ENCODE results near the gene ADIPOR2.
"Not testable (repeated sequence)": the region's sequence is repeated elsewhere in the genome, so short reads cannot be mapped to it uniquely, and the experiment has no call there.

The ADIPOR2 gene

DNA sequence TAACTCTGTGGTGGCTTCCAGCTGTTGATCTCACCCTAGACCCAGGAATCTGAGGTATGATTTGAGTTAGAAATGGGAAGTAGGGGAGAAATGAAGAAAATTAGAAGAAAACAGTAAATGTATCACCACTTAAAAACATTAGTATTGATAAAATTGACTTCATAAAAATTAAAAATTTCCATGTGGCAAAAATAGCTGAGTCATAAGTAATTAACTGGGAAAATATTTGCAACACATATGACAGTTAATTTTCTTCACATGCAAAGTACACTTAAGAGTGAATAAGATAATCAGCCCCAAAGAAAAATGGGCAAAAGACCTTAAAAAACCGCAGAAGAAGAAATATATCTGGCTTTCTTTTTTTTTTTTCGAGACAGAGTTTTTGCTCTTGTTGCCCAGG, 25.5 kb upstream of the ADIPOR2 start:
- no peak for DNase-seq (ENCODE audit: low read depth)

DNA sequence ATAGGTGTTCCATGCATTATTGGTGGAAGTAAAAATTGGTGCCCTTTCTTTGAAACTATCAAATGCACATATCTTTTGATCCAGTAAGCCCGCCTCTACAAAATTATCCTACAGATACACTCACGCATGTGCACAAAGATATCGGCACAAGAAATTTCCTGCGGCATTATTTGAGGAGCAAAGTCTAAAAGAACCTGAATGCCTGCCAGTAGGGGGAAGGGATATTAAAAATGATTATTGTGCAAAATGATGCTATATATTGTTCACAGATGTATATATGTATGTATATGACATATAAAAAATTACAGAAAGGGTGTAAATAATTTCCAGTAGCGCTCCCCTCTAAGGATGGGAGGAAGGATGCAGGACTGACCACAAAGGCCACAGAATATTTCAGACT, 24.7 kb upstream of the ADIPOR2 start:
- no peak for DNase-seq (ENCODE audit: low read depth)

DNA sequence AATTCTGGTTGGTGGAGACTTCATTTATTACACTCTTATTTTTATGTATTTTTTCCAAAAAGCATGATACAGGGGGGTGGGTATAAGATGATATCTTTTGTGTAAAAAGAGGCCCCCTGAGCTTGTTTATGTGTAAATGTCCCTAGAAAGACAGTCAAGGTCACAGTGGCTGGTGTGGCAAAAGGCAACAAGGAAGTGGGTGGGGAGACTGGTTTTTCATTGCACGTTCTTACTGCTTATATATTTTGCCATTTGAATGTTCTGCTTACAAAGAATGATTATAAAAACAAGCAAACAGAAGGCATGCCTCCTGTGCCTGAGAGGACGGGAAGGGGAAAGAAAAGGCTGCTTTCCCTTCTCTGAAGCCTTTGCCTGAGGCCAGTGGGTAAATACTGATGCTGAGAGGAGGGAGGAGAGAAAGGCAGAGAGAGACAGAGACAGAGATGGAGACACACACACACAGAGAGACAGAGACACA, 24.1 kb upstream of the ADIPOR2 start:
- DNase-seq (ENCODE audit: low read depth): no peak

DNA sequence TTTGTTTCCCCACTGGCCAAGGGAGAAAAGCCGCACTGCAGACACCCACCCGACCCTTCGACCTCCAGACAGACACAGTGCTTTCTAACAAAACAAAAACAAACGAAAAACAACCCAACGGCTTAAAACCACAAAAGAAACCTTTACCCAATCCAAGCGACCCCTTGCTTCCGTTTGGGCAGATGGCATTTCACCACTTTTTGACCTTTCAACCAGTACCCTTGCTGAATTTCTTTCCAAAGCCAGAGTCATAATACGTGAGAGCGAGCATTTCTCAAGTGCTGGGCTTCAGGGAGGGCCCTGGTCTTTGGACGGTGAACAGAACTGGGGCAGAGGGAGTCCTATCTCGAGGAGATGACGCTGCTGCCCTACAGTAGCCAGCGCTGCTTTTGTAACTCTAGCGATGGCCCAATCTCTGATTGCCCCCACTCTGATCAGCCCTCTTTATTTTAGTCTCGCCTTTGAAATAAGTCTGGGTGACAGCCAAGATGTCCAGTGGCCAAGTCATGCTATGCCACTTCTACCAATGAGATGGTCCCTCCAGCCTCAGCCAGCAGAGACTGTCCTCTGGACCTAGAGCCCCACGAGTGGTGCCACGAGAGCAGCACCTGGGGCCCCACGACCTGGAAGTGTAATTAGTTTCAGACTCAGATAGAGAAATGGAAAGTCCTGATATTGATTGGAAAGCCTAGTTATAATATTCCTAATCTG, 21.9 kb upstream of the ADIPOR2 start:
- DNase-seq (ENCODE audit: low read depth): no peak

DNA sequence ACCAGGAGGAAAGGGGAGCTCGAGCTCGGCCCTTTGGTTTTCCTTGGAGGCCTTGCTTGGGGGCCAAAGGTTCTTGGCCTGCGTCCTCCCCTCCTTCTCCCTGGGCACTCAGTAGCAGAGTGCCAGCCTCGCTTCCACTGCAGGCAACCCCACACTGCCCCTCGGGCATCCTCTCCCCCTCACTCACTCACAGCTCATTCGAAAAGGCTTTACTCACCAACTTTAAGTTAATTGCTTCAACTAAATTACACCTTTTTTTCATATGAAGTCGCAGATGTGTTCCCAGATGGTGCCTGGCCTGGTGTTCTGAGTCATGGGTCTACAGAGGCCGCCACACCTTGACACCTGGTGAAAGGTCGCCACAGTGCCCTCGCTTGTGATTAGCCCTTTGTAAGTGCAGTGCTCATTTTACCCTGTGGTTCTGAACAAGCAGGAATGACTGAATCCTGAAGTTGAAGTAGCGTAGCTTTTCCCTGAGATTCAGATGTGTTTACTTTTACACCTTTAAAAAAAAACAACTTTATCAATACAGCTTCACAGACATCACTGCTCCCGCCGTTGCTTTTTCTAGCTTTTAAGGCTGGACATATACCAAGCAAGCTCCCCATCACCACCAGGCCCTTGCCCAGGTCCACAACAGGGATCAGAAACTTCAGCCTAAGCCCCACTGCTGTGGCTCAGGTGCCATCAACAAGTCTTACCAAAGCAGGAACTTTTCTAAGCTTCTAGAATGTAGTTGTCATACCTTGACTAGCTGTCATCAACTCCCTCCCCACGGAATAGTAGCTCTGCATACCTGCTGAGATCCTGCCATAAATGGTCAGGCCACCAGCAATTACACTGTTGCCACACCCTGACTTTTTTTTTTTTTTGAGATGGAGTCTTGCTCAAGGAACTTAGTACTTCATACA, 20.3 kb upstream of the ADIPOR2 start:
- no peak for DNase-seq (ENCODE audit: low read depth)

DNA sequence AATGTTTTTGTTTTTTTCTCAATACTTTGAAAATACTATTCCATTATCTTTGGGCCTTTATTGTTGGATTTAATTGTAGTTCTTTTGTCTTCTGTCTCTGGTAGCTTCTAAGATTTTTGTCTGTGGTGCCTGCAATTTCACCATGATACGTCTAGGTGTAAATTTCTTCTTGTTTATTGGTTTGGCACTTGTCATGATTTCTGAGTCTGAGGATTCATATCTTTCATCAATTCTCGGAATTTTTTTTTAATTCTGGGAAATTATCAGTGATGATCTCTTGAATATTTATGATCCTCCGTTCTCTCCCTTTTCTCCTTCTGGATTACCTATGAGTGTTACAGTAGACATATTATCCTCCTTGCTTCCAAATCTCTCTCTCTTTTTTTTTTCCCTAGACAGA, 14.8 kb upstream of the ADIPOR2 start:
- DNase-seq (ENCODE audit: low read depth): no peak

DNA sequence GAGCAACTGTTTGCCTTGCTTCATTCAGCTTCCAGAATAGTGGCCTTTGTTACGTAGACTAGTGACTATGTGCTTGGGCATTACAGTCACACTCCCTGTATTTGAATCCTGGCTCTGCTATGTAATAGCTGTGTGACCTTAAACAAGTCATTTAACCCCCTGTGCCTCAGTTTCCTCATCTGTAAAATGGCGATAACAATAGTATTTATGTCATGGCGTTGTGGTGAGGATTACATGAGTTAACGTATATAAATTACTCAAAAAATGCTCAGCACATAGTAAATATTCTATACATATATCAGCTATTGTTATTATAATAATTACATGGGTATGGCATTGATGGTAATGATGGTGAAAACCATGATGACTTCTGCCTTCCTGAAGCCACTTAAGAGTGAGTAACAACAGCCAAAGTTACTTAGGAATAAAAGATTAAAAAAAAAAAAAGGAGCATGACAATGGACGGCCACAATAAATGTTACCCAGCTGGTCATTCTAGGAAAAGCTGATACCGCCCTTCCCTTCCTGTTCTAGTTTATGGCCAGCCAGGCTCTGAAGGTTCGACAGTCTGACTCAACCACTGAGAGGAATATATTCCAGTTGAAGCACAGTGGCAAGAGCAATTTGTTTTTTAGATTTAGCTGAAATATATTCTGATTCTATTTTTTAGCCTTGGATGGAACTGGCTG, 9.9 kb upstream of the ADIPOR2 start:
- peak; percentile 19 for DNase-seq (ENCODE audit: low read depth)

DNA sequence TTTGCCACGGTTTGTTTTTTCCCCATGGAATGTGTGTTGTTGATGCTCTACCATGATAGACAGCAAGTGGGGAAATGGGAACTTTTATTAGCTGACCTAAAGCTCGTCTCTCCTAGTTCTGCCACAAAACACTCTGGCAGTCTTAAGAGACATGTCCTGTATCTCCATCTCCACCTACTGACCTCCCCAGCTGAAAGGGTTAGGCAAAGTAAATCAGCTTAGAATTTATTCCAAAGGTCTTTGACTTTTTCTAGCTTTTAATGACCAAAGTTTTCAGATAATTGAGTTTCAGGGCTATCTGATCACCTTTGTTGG, 9.4 kb upstream of the ADIPOR2 start:
- no peak for DNase-seq (ENCODE audit: low read depth)

DNA sequence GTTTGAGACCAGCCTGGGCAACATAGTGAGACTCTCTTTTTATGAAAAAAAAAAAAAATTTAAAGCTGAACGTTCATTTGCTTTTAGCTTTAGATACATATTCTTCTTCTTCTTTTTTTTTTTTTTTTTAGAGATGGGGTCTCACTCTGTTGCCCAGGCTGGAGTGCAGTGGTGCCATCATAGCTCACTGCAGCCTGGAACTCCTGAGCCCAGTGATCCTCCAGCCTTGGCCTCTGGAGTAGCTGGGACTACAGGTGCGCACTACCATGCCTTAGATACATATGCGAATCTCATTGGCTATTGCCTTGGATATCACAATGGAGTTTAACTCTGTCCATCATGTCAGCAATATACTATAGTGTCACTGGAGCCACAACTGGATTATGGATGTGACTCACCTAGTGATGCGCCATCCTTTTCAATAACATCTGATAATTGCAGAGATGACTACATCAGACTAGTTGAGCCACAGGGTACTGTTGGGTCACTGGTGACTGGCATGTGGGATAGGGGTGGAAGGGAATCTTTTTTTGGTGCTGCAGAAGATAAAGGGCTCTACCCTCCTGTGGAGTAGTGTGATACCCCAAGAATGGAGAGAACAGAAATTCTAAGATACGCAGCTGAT, 2.7 kb upstream of the ADIPOR2 start:
- DNase-seq (ENCODE audit: low read depth): peak; percentile 77

DNA sequence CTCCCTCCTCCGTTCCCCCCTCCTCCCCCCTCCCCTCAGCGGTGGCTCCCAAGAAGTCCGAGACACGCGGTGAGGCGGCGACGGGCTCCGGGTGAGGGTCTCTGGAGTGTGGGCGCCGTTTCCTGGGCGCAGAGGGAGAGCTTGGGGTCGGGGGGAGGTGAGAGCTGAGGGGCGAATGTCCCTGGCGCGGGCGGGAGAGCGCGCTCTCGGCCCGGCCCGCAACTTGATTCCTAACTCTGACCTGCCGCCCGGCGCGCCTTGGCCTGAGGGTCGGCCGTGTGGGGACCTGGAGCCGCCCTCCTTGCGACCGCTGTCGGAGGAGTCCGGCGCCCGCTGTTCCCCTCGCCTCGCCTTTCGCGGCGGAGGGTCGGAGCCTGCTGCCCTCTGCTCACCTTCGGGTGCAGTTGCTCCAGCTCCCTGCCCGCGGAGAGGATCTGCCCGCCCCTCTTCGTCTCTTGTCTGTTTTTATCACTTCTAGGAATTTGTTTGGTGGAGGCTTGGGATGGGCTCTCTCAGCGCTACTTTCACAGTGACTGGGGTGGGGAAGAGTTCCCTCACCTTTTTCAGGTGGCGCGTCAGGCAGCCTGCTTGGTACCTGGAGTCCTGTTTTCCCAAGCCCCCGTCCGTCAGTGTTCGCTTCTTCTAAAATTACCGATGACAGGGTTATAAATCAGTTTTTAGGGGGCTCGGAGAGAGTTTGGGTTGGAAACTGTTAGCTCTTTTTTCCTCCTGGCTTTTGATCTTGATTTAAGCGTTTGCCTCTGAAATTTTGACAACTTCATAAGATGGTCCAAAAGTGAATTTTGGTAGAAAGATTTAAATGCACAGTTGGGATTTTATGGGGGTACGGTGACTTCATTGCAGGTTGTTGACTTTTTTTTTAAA, 495 bp downstream of the ADIPOR2 start:
- DNase-seq (ENCODE audit: low read depth): peak; percentile 57

DNA sequence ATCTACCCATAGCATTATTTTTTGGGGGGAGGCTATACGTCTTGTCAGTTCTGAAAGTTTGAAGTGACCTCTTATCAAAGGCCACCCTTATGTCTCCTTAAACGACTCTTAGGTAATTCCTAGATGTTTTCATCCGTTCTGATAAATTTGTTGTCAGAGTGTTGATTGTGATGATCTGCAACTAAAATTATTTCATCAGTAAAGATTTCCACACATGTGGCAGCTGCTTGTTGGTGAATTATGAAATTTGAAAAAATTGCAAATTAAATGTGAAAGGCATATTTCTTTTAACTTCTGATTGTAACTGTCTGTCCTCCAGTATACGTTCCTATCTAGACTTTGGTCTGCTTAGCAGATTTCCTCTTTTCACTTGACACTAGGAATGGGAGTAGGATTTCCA, 1.4 kb downstream of the ADIPOR2 start:
- no peak for DNase-seq (ENCODE audit: low read depth)

DNA sequence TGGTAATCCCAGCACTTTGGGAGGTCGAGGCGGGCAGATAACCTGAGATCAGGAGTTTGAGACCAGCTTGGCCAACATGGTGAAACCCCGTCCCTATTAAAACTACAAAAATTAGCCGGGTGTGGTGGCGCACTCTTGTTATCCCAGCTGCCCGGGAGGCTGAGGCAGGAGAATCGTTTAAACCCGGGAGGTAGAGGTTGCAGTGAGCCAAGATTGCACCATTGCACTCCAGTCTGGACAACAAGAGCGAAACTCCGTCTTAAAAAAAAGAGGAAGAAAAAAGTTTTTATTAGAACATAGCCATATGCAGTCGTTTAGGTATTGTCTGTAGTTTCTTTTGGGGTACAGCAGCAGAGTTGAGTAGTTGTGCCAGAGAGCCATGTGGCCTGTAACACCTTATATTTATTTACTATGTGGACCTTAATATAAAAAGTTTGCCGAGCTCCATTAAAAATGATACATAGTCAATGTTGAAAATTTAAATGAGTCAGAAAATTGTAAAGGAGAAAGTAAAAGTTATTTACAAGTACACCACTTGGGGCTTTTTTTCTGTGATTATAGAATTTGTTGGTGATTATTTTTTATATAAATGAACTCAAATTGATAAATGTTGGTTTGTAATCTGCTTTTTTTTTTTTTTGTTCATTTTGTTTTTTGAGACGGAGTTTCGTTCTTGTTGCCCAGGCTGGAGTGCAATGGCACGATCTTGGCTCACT, 2.2 kb downstream of the ADIPOR2 start:
- DNase-seq (ENCODE audit: low read depth): no peak

DNA sequence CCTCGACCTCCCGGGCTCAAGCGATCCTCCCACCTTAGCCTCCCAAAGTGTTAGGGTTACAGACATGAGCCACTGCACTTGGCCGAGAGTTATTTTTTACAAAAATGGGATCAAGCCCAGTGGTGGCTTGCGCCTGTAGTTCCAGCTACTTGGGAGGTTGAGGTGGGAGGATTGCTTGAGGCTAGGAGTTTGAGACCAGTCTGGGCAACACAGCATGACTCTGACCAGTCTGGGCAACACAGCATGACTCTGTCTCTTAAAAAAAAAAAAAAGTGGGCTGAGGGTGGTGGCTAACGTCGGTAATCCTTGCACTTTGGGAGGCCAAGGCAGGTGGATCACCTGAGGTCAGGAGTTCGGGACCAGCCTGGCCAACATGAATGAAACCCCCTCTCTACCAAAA, 4.2 kb downstream of the ADIPOR2 start:
- DNase-seq (ENCODE audit: low read depth): not testable (repeated sequence)

DNA sequence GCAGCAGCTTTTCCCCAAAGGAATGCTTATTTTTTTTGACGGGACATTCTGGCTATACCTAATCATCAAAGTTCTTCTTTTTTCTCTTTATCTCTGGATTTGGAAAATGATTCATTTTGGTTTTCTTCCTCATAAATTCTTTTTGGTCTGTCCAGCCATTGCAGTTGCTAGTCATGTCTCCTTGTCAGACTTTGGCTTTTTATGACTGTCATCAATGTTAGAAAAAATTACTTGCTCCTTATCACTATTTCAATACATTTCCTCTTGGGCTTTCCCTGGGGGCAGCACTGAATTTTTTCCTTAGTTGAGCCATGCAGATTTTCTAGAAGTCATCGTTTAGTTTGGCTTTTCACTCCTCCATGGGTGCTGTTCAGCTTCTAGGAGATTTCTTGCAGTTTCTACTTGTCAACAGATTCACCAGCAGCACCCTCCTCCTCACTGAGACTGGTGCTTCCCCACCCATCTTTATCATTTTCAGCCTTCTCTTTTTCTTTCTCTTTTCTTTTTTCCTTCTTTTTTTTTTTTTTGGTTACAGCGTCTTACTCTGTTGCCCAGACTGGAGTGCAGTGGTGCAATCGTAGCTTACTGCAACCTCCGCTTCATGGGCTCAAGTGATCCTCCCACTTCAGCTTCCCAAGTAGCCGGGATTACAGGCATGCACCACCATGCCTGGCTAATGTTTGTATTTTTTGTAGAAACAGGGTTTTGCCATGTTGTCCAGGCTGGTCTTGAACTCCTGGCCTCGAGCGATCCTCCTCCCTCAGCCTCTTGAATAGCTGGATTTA, 5.2 kb downstream of the ADIPOR2 start:
- no peak for DNase-seq (ENCODE audit: low read depth)

DNA sequence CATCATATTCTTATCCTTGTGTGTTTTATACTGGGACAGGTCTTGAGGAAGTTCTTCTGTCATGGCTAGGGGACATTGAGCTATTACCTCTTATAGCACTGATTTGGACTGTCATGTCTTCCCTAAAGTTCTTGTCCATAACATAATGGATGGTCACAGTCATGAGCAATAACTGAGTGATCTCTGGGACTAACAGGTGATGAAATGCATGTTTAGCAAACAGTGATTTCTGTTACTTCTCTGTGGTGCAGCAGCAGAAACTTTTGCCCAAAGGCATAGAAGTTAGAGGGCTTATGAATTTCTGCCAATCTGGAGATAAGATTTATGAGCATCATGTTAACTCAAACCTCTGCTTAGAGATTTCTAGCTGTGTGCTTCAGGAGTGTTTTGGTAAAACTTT, 5.9 kb downstream of the ADIPOR2 start:
- DNase-seq (ENCODE audit: low read depth): no peak

DNA sequence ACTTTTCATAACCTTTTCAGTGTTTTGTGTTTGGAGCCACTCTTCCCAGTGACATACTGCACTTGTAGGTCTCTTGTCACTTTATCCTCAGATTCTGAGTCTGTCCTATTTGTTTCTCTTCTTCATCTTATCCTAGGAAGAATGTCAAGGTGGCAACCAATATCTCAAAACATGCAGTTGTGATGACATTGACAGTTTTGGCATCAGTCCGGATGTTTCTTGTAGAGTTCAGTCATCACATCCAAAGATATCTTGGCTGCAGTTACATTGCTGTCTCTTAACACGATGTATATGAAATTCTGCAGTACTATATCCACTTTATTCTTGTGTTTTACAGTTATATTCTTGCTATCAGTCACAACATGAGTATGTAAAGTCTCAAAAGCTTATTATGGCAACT, 6.4 kb downstream of the ADIPOR2 start:
- no peak for DNase-seq (ENCODE audit: low read depth)

DNA sequence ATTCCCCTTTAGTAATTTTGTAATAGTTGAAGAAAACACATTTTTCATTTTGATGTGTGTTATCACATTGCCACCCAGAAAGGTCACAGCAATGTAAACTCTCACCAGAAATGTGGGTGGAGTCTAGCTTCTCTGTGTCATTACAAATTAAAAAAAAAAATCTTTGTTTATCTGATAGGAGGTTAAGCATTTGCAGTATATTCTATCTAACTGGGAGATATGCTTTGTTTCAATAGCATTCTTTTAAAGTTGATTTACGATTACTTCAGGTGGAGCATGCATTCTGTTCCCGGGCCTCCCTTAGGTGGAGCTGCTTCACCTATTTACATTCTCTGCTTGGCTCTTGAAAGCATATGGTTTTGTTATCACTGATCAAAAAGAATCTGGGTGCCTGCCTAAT, 7.8 kb downstream of the ADIPOR2 start:
- no peak for DNase-seq (ENCODE audit: low read depth)

DNA sequence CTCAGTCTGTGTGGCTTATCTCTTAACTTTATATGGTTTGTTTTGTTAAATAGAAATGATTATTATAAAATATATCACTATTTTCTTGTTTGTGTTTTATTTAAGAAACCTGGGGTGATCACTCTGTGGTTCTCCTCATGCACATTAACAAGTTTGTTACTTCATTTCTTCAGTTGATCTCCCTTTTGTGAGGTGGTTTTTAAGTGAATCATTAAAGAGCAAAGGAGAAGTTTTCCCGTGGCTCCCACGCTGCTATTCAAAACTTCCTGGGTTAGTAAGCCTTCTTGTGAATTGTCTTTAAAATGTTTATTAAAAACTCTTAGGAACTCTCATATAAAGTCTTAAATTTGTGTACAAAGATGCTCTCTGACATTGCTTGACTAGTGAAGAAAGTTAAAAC, 11.8 kb downstream of the ADIPOR2 start:
- DNase-seq (ENCODE audit: low read depth): no peak

DNA sequence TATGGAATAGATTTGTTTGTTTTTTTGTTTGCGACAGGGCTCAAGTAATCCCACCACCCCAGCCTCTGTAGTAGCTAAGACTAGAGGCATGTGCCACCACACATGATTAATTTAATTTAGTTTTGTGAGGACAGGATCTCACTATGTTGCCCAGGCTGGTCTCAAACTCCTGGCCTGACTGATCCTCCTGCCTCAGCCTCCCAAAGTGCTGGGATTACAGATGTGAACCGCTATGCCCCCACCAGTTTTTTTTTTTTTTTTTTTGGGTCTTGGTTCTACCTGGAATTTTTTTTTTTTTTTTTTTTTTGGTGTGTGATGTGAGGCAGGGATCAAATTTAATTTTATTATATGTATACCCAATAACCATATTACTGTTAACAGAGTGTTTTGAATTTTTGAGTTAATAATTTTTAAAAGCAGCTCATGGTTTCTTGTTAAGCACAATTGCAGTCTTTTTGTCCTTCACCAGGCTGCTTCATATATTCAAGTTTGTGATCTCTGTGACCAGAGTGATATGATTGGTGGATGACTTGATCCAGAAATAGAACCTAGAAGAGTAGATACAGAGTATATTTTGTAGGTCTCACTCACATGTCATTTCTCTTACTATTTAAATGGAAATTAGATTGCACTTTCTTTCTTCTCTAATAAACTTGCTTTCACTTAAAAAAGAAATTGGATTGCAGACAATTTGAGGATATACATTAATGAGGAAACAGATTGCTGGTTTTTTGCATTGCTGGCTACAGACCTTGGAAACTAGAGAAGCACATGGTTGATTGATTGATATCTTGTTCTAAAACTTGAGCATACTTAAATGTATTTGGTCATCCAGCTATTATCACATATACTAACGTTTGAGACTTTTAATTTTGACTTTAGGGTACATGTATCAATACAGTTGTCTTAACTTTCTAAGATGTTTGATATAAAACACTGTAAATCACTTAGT, 13.2 kb downstream of the ADIPOR2 start:
- no peak for DNase-seq (ENCODE audit: low read depth)
